Kasumi-1 (cell line): Measurements from ENCODE around the gene SHC2.
A peak's percentile ranks its signal among the peaks of the same experiment; 100 is the strongest.

Source experiments
- DNase-seq, 2 experiments: peaks; one replicate each; lab custom pipeline; 2025; lab: John Stamatoyannopoulos, UW

Gene SHC2, protein sequence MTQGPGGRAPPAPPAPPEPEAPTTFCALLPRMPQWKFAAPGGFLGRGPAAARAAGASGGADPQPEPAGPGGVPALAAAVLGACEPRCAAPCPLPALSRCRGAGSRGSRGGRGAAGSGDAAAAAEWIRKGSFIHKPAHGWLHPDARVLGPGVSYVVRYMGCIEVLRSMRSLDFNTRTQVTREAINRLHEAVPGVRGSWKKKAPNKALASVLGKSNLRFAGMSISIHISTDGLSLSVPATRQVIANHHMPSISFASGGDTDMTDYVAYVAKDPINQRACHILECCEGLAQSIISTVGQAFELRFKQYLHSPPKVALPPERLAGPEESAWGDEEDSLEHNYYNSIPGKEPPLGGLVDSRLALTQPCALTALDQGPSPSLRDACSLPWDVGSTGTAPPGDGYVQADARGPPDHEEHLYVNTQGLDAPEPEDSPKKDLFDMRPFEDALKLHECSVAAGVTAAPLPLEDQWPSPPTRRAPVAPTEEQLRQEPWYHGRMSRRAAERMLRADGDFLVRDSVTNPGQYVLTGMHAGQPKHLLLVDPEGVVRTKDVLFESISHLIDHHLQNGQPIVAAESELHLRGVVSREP

GRCh38 chr19:460877-461720, at the start of gene SHC2:
Gene SHC2 (minus strand): TSS chr19:461033. CDS start chr19:460996, 37 bp downstream.
- DNase-seq: no peak

DNA sequence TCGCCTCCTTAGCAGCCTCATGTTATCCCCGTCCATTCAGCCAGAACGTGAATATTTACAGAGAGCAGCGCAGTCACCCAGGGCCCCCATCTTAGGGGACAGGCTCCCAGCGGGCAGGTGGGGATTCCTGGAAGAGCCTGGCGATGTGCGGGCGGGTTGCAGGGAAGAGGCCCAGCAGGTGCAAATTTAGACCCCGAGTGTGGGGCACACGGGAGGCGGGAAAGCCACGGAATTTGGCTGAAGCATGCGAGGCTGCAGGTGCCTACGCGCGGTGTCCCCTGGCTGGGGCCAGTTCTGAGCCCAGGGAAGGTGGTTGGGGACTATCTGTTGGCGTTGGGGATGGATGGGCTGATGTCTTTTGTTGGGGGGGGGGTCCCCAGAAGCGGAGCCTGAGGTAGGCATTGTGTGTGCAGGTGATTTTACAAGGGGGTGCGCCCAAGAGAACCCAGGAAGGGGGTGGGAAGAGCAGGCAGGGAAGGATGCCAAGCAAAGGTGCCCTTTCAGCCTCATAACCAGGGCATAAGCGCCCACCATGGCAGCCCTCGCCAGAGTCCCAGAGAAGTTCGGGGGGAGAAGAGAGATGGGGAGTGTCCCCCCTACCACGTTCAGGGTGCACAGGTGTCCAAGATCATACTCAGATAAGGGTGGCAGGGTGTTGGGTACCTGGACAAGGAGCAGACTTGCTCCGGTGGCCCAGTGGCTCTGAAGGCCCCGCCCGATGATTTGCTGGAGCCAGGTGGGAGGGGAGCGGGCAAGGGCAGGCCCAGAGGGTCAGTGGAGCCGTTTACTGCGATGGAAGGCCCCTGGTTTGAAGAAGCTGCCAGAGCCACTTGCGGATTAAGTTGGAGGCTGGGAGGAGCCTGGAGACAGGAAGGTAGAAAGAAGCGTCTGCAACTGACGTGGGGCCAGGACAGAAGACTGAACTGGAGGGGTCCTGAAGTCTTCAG, 47.6 kb upstream of the SHC2 start:
- DNase-seq: no peak

- DNase-seq: peak; percentile 62 to 75
Measured at GRCh38 chr19:507286-508203, 46.7 kb upstream of the SHC2 start, which contains the start of gene TPGS1. Gene TPGS1 (plus strand): TSS chr19:507497. CDS start chr19:507507, 10 bp downstream.

DNA sequence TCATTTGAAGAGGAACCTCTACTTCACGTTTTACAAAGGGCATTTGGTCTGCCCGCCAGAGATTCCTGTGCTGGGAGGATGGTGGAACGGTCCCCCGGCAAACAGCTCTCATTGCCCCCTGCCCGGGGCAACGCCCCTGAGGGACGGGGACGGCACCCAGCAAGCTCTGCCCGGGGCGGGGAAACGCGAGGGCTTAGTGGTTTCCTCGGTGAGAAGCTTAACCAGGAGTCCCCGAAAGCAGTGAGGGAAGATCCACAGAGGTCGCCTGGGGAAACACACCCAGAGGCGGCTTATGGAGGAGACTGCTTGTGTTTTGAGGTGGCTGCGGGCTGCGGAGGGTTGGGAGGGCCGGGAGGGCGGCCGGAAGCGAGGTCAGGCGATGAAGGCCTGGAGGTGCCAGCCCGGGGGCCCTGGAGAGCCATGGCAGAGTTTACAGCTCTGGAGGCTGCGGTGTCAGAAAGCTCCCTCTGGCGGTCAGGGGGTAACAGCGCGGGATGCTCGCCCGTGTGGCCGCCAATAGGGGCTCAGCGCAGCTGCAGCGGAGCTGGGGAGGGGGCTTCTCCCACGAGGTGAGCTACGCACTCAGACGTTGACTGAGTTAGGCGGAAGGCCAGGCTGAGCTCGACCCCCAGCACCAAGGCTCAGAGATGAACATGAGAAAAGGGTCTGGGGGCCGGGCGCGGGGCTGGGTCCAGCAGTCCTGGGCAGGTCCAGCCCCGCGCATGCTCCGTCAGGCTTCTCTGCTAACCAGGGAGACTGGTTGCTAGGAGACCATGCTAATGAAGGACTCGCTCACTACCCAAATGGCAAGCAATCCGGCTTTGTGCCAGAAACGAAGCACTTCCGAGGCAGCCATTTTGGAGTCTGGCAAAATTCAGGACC, 45.8 kb upstream of the SHC2 start:
- peak; percentile 98 for DNase-seq

GRCh38 chr19:504616-505015, 43.8 kb upstream of the SHC2 start:
- DNase-seq: no peak

- no peak for DNase-seq
Measured at GRCh38 chr19:501646-502045, 40.8 kb upstream of the SHC2 start.

GRCh38 chr19:498977-499623, 38.3 kb upstream of the SHC2 start:
- DNase-seq: no peak

GRCh38 chr19:498511-498891, 37.7 kb upstream of the SHC2 start:
- DNase-seq: no peak

GRCh38 chr19:497869-498510, 37.2 kb upstream of the SHC2 start:
- DNase-seq: no peak

DNA sequence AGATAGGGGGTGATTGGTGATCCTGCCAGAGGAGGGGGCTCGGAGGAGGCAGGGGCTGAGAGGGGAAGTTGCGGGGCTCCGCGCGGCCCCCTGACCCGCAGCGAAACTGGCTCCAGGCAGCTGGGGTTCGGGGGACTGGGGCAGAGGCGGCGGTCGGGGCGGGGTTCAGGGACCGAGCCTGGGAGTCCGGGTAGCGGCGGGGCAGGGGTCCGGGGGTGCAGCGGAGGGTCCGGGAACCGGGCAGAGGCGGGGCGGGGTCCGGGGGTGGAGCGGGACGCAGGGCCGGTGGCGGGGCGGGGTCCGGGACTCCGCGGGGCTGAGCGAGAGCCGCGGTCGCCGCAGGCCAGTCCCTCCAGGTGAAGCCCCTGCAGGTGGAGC, 36.6 kb upstream of the SHC2 start:
- DNase-seq: no peak

- DNase-seq: no peak
Measured at GRCh38 chr19:496986-497385, 36.2 kb upstream of the SHC2 start.

GRCh38 chr19:496112-496665, 35.4 kb upstream of the SHC2 start, which contains the start of gene MADCAM1:
Gene MADCAM1 (plus strand): TSS chr19:496486. CDS start chr19:496500, 14 bp downstream.
- DNase-seq: no peak

DNA sequence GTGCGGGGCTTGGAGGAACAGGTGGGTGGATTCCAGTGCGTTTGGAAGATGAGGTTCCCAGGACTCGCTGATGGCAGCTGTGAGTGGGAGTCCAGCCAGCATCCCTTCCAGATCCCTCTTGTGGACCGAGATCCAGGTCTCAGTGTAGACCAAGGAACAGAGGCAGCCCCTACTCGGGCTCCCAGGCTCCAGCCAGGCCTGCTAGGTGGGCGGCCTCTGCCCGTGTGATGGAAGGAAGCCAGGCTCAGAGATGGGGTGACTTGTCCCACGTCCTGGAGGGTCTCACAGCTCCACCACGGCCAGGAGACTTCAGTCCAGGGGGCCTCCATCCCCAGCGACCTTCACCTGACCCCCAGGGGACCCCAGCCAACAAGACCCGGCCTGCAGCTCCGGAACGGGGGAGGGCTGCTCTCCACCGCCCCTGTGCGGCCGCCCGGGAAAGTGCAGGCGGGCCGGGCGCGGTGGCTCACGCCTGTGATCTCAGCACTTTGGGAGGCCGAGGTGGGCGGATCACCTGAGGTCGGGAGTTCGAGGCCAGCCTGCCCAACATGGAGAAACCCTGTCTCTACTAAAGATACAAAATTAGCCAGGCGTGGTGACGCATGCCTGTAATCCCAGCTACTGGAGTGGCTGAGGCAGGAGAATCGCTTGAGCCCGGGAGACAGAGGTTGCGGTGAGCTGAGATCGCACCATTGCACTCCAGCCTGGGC, 34.7 kb upstream of the SHC2 start:
- peak in 1 of 2 experiments; percentile 14 for DNase-seq

DNA sequence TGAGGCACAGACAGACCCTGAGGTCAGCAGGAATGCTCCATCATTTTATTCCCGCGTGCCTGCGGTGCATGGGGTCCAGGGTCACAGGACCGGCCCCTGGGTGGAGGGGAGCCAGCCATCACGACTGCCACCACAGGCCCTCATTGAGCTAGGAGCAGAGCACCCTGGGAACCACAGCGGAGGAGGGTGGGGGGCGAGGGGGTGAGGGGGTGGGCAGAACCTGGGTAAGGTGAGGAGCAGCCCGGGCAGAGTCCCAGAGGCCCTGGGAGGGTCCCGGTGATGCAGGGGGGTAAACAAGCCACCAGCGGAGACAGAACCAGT, 34.2 kb upstream of the SHC2 start:
- DNase-seq: no peak

DNA sequence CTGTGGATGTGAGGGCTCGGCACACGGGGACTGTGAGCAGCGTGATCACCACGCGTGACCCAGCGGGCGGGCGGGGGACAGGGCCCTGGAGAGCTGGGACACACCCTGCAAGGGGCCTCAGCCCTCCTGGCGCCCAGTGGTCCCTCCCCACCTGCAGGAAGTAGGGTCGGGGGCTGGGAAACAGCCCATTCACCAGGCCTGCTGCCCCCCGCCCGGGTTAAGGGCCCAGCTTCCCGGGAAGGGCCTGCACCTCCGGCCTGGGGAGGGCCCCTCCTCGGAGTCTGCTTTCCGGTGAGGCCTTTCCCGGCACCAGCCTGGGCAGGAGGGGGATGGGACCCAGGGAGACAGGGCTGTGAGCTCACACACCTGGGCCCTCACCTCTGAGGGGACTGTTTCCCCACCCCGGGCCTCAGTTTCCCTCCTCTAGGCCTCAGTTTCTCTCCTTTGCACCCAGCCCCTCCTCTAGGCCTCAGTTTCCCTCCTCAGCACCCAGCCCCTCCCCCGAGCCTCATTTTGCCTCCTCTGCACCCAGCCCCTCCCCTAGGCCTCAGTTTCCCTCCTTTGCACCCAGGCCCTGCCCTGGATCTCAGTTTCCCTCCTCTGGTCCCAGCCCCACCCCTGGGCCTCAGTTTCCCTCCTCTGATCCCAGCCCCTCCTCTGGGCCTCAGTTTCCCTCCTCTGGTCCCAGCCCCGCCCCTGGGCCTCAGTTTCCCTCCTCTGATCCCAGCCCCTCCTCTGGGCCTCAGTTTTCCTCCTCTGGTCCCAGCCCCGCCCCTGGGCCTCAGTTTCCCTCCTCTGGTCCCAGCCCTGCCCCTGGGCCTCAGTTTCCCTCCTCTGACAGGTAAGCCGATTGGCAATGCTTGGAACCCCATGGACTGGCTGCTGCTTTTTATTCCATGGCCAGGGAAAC, 33.6 kb upstream of the SHC2 start:
- no peak for DNase-seq

- DNase-seq: no peak
Measured at GRCh38 chr19:493391-494170, 32.7 kb upstream of the SHC2 start.
